ENCODE measurements around the gene MYO5B. TPM values are rescaled to one million over a fixed set of nuclear protein-coding genes. Genes with fewer than 3 reads are reported as not detected.

The MYO5B gene
- total RNA-seq, 2 experiments from 2014 or later, result not detected

DNA sequence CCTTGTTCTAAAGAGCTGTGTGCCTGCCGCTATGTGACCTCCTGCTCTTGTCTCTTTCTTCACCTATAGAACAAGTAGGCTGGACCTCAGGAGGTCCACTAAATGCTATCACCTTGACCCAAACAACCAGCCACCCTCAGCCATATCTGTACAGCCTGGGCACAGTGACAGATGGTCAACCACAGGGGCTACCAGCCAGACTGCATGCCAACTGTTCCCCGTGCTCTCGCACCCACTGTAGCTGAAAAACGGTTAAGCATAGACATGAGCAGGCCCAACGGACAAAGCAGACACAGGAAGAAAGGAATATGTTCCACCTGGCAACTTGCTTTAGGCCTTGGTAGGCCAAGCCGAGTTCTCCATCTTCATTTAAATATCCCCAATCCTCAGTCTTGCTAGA is 338.5 kb downstream of the MYO5B start:
- H3K9me2 ChIP-seq (ENCODE audit: insufficient read depth, low read length), result no peaks in the 10 kb centered on the region
- no peaks in the 10 kb centered on the region for H3K4me1 ChIP-seq (ENCODE audit: insufficient read depth, low read length, poor library complexity, severe bottlenecking)
- no peak overlapping the region for H3K27ac ChIP-seq (ENCODE audit: low read depth, low read length, poor library complexity, severe bottlenecking)
- TF ChIP-seq EZH2phosphoT487 (IDR thresholded peaks at IDR 0.05; ENCODE audit: borderline replicate concordance, low read depth, low read length), result no peak
- TF ChIP-seq, protein P1, sequence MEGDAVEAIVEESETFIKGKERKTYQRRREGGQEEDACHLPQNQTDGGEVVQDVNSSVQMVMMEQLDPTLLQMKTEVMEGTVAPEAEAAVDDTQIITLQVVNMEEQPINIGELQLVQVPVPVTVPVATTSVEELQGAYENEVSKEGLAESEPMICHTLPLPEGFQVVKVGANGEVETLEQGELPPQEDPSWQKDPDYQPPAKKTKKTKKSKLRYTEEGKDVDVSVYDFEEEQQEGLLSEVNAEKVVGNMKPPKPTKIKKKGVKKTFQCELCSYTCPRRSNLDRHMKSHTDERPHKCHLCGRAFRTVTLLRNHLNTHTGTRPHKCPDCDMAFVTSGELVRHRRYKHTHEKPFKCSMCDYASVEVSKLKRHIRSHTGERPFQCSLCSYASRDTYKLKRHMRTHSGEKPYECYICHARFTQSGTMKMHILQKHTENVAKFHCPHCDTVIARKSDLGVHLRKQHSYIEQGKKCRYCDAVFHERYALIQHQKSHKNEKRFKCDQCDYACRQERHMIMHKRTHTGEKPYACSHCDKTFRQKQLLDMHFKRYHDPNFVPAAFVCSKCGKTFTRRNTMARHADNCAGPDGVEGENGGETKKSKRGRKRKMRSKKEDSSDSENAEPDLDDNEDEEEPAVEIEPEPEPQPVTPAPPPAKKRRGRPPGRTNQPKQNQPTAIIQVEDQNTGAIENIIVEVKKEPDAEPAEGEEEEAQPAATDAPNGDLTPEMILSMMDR (conservative IDR thresholded peaks at IDR 0.05; ENCODE audit: low read length), result no peak
- no peaks in the 10 kb centered on the region for H3K9me3 ChIP-seq (ENCODE audit: low read length)
- no peak overlapping the region for H2AFZ ChIP-seq (ENCODE audit: low read length)
- H3K4me2 ChIP-seq (ENCODE audit: low read length), result no peak overlapping the region
- intact Hi-C loops (cut with micrococcal nuclease; ENCODE audit: unreplicated experiment), result no loop called here
- ChIA-PET CTCF (ENCODE audit: unreplicated experiment) (no interaction called here), POLR2A (interaction anchor here (0.7 to 1.1 kb wide), 2 partner anchors 11 to 20 kb away, joined by 3 read pairs; no protein-coding TSS in a partner anchor)
- H3K4me3 ChIP-seq (ENCODE audit: low read depth, low read length, poor library complexity, severe bottlenecking), result no peak overlapping the region
- no peaks in the 10 kb centered on the region for H3K79me2 ChIP-seq (ENCODE audit: insufficient read depth, low read depth, low read length)
- H3K36me3 ChIP-seq (ENCODE audit: insufficient read depth, low read length), result no peaks in the 10 kb centered on the region
- H4K20me1 ChIP-seq (ENCODE audit: insufficient read depth, low read length), result no peaks in the 10 kb centered on the region
- BruUV-seq (replicated peaks), result no TSS peak
- DNase-seq (ENCODE audit: low spot score), result no peak

DNA sequence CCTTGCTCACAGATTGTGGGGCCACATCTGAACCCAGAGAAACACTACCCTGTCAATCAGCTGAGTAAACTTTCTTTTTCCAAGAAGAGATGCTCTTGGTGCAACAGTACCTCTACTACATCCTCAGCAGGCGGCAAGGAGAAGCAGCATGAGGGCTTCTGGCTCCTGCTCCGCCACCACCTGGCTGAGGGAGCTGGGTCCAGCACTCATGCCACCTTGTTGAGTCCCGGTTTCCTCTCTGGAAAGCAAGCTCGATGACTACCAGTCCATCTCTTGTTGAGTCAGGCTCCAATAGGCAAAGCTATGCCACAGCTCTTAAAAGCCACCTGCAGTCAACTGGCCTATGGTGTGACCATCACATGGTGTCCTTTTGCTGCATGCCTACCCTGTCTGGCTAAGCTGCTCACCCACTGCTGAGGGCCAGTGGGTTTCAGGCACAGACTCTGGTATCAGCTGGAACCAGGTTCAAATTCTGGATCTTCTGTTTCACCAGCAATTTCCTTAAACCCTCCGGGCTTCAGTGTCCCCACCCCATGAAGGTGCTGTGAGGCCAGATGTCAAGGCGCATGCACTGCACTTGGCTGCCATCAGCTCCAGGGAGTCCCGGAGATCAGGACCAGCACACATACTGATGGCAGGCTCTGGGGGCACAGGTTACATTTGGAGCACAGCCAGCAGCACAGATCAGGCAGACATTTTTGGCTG is 339.1 kb downstream of the MYO5B start:
- DNase-seq (ENCODE audit: low spot score), result no peak
- no peak overlapping the region for H3K4me2 ChIP-seq (ENCODE audit: low read length)
- H3K9me3 ChIP-seq (ENCODE audit: low read length), result no peaks in the 10 kb centered on the region
- intact Hi-C loops (cut with micrococcal nuclease; ENCODE audit: unreplicated experiment), result no loop called here
- BruUV-seq (replicated peaks), result no TSS peak
- TF ChIP-seq, protein P1 (conservative IDR thresholded peaks at IDR 0.05; ENCODE audit: low read length), result no peak
- TF ChIP-seq EZH2phosphoT487 (IDR thresholded peaks at IDR 0.05; ENCODE audit: borderline replicate concordance, low read depth, low read length), result no peak
- no peak overlapping the region for H3K4me3 ChIP-seq (ENCODE audit: low read depth, low read length, poor library complexity, severe bottlenecking)
- POLR2A ChIA-PET, result interaction anchor here (0.7 to 0.8 kb wide), 2 partner anchors 20 to 435 kb away, joined by 3 read pairs; no protein-coding TSS in a partner anchor
- no peaks in the 10 kb centered on the region for H3K36me3 ChIP-seq (ENCODE audit: insufficient read depth, low read length)
- H3K4me1 ChIP-seq (ENCODE audit: insufficient read depth, low read length, poor library complexity, severe bottlenecking), result no peaks in the 10 kb centered on the region
- H3K9me2 ChIP-seq (ENCODE audit: insufficient read depth, low read length), result no peaks in the 10 kb centered on the region
- CTCF ChIA-PET (ENCODE audit: unreplicated experiment), result no interaction called here
- no peak overlapping the region for H3K27ac ChIP-seq (ENCODE audit: low read depth, low read length, poor library complexity, severe bottlenecking)
- no peaks in the 10 kb centered on the region for H3K79me2 ChIP-seq (ENCODE audit: insufficient read depth, low read depth, low read length)
- H2AFZ ChIP-seq (ENCODE audit: low read length), result no peak overlapping the region
- no peaks in the 10 kb centered on the region for H4K20me1 ChIP-seq (ENCODE audit: insufficient read depth, low read length)

- TF ChIP-seq, protein P1 (conservative IDR thresholded peaks at IDR 0.05; ENCODE audit: low read length), result no peak
- no peak for TF ChIP-seq EZH2phosphoT487 (IDR thresholded peaks at IDR 0.05; ENCODE audit: borderline replicate concordance, low read depth, low read length)
- no TSS peak for BruUV-seq (replicated peaks)
- Histone ChIP-seq H3K4me3 (ENCODE audit: low read depth, low read length, poor library complexity, severe bottlenecking) (no peak overlapping the region), H3K4me2 (ENCODE audit: low read length) (no peak overlapping the region), H3K36me3 (ENCODE audit: insufficient read depth, low read length) (no peaks in the 10 kb centered on the region), H3K79me2 (ENCODE audit: insufficient read depth, low read depth, low read length) (no peaks in the 10 kb centered on the region), H3K27ac (ENCODE audit: low read depth, low read length, poor library complexity, severe bottlenecking) (no peak overlapping the region), H3K4me1 (ENCODE audit: insufficient read depth, low read length, poor library complexity, severe bottlenecking) (no peaks in the 10 kb centered on the region), H4K20me1 (ENCODE audit: insufficient read depth, low read length) (no peaks in the 10 kb centered on the region), H2AFZ (ENCODE audit: low read length) (no peak overlapping the region), H3K9me3 (ENCODE audit: low read length) (no peaks in the 10 kb centered on the region), H3K9me2 (ENCODE audit: insufficient read depth, low read length) (no peaks in the 10 kb centered on the region)
- DNase-seq (ENCODE audit: low spot score), result no peak
- intact Hi-C loops (cut with micrococcal nuclease; ENCODE audit: unreplicated experiment), result no loop called here
- ChIA-PET CTCF (ENCODE audit: unreplicated experiment) (no interaction called here), POLR2A (interaction anchor here (0.8 kb wide), 1 partner anchor 437 kb away, joined by 3 read pairs; no protein-coding TSS in a partner anchor)
Observed at GRCh38 chr18:49854681-49855080, 340.3 kb downstream of the MYO5B start.
